Hepatocyte (in vitro differentiated cells): ENCODE results near the gene MAGI3.

Experiments used
- EZH2 ChIP-seq: fragments of 200-600 bp; sonication (generic); IDR thresholded peaks from 2 replicates; pipeline ENCODE4 v1.6.1; 2016; ENCODE audit warnings: antibody characterized with exemption, mild to moderate bottlenecking, borderline replicate concordance
- TF ChIP-seq, protein P1 (sequence below): fragments of 200-600 bp; sonication (generic); IDR thresholded peaks from 2 replicates; pipeline ENCODE4 v1.5.1; 2016; ENCODE audit warnings: antibody characterized with exemption, mild to moderate bottlenecking; ENCODE audit not compliant: poor library complexity

GRCh38 chr1:113630340-113631327 is 240.3 kb downstream of the MAGI3 start:
- TF ChIP-seq, protein P1, sequence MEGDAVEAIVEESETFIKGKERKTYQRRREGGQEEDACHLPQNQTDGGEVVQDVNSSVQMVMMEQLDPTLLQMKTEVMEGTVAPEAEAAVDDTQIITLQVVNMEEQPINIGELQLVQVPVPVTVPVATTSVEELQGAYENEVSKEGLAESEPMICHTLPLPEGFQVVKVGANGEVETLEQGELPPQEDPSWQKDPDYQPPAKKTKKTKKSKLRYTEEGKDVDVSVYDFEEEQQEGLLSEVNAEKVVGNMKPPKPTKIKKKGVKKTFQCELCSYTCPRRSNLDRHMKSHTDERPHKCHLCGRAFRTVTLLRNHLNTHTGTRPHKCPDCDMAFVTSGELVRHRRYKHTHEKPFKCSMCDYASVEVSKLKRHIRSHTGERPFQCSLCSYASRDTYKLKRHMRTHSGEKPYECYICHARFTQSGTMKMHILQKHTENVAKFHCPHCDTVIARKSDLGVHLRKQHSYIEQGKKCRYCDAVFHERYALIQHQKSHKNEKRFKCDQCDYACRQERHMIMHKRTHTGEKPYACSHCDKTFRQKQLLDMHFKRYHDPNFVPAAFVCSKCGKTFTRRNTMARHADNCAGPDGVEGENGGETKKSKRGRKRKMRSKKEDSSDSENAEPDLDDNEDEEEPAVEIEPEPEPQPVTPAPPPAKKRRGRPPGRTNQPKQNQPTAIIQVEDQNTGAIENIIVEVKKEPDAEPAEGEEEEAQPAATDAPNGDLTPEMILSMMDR, result no peak
- TF ChIP-seq EZH2, result no peak
